GM19372 (cell line): ENCODE measurements around the gene PPM1A.

ENCODE experiments used
- ATAC-seq: cut with Tn5 transposase; IDR thresholded peaks from one replicate; pipeline ENCODE4 v1.9.1; 2021; ENCODE audit warnings: mild to moderate bottlenecking, low read depth, moderate library complexity; ENCODE audit not compliant: unreplicated experiment

Gene PPM1A

GRCh38 chr14:60225265-60225664 lies 23.8 kb upstream of the PPM1A start:
- ATAC-seq = no peak

- ATAC-seq = no peak
Observed at GRCh38 chr14:60226298-60226697, 22.7 kb upstream of the PPM1A start.

- ATAC-seq = no peak
Observed at GRCh38 chr14:60227291-60227690, 21.7 kb upstream of the PPM1A start.

GRCh38 chr14:60229614-60230013 lies 19.4 kb upstream of the PPM1A start:
- no peak for ATAC-seq

GRCh38 chr14:60232185-60232584 lies 16.8 kb upstream of the PPM1A start:
- ATAC-seq = no peak

GRCh38 chr14:60233251-60233650 lies 15.8 kb upstream of the PPM1A start:
- ATAC-seq = no peak

- ATAC-seq = no peak
Observed at GRCh38 chr14:60233891-60234290, 15.1 kb upstream of the PPM1A start.

GRCh38 chr14:60235440-60235839 lies 13.6 kb upstream of the PPM1A start:
- no peak for ATAC-seq

GRCh38 chr14:60238955-60239354 lies 10.1 kb upstream of the PPM1A start:
- ATAC-seq = no peak

- no peak for ATAC-seq
Observed at GRCh38 chr14:60240139-60240856, 8.7 kb upstream of the PPM1A start.

- ATAC-seq = no peak
Observed at GRCh38 chr14:60241091-60241490, 7.9 kb upstream of the PPM1A start.

GRCh38 chr14:60242429-60242828 lies 6.6 kb upstream of the PPM1A start:
- ATAC-seq = no peak

- no peak for ATAC-seq
Observed at GRCh38 chr14:60245380-60246177, 3.4 kb upstream of the PPM1A start.

- ATAC-seq = peak; percentile 50
Observed at GRCh38 chr14:60247994-60248696, 876 bp upstream of the PPM1A start.

- ATAC-seq = peak; percentile 40
Observed at GRCh38 chr14:60249321-60250256, 568 bp downstream of the PPM1A start.

- no peak for ATAC-seq
Observed at GRCh38 chr14:60250257-60251035, 1.4 kb downstream of the PPM1A start.

GRCh38 chr14:60251877-60252276 lies 2.9 kb downstream of the PPM1A start:
- no peak for ATAC-seq

GRCh38 chr14:60252630-60253029 lies 3.6 kb downstream of the PPM1A start:
- ATAC-seq = no peak

GRCh38 chr14:60253649-60254048 lies 4.6 kb downstream of the PPM1A start:
- ATAC-seq = no peak
